GM20431 (cell line): ENCODE measurements around the gene SLC27A4.
"Not testable (repeated sequence)": the region's sequence is repeated elsewhere in the genome, so short reads cannot be mapped to it uniquely, and the experiment has no call there.

Experiments used
- in situ Hi-C: fragments of 300-500 bp; cut with MseI, MboI; formaldehyde crosslinking; loops from one replicate; pipeline ENCODE4 v1.15.0; 2020; ENCODE audit warnings: low sequenced_read_pairs; ENCODE audit not compliant: unreplicated experiment

Gene SLC27A4

GRCh38 chr9:128323212-128323730 is 17.1 kb upstream of the SLC27A4 start:
- in situ Hi-C loops: no loop called here

GRCh38 chr9:128323791-128324190 is 16.5 kb upstream of the SLC27A4 start:
- in situ Hi-C loops: no loop called here

- in situ Hi-C loops: no loop called here
Observed at GRCh38 chr9:128324401-128324800, 15.9 kb upstream of the SLC27A4 start.

GRCh38 chr9:128325629-128326028 is 14.7 kb upstream of the SLC27A4 start:
- in situ Hi-C loops: no loop called here

- in situ Hi-C loops: no loop called here
Observed at GRCh38 chr9:128333451-128333869, 6.9 kb upstream of the SLC27A4 start.

GRCh38 chr9:128335161-128335560 is 5.2 kb upstream of the SLC27A4 start:
- in situ Hi-C loops: no loop called here

- in situ Hi-C loops: no loop called here
Observed at GRCh38 chr9:128335914-128336313, 4.4 kb upstream of the SLC27A4 start.

GRCh38 chr9:128337936-128338335 is 2.4 kb upstream of the SLC27A4 start:
- in situ Hi-C loops: no loop called here

GRCh38 chr9:128338852-128339614 is 1.3 kb upstream of the SLC27A4 start:
- in situ Hi-C loops: not testable (repeated sequence)

GRCh38 chr9:128340691-128341434 is 536 bp downstream of the SLC27A4 start:
- in situ Hi-C loops: no loop called here

GRCh38 chr9:128341435-128341849 is 1.1 kb downstream of the SLC27A4 start:
- in situ Hi-C loops: no loop called here

- in situ Hi-C loops: no loop called here
Observed at GRCh38 chr9:128342971-128343680, 2.8 kb downstream of the SLC27A4 start.

- in situ Hi-C loops: no loop called here
Observed at GRCh38 chr9:128343855-128344254, 3.5 kb downstream of the SLC27A4 start.

- in situ Hi-C loops: no loop called here
Observed at GRCh38 chr9:128344931-128345605, 4.7 kb downstream of the SLC27A4 start.

GRCh38 chr9:128349125-128349524 is 8.8 kb downstream of the SLC27A4 start:
- in situ Hi-C loops: no loop called here

GRCh38 chr9:128349772-128350171 is 9.4 kb downstream of the SLC27A4 start:
- in situ Hi-C loops: no loop called here

GRCh38 chr9:128355451-128355850 is 15.1 kb downstream of the SLC27A4 start:
- in situ Hi-C loops: no loop called here

GRCh38 chr9:128358090-128358489 is 17.8 kb downstream of the SLC27A4 start:
- in situ Hi-C loops: no loop called here

GRCh38 chr9:128358861-128359260 is 18.5 kb downstream of the SLC27A4 start:
- in situ Hi-C loops: no loop called here

- in situ Hi-C loops: no loop called here
Observed at GRCh38 chr9:128360826-128361225, 20.5 kb downstream of the SLC27A4 start.
